A673 (cell line): ENCODE results near the gene MAGEB10.
"Not testable (repeated sequence)": the region's sequence is repeated elsewhere in the genome, so short reads cannot be mapped to it uniquely, and the experiment has no call there.

Experiments
- CTCF ChIP-seq: fragments of 300-800, 200-600 bp; sonication (generic); conservative IDR thresholded peaks from 2 replicates; pipeline ENCODE4 v1.5.1; 2017; ENCODE audit warnings: low read depth, mild to moderate bottlenecking, antibody characterized with exemption, low read length, moderate library complexity, mixed read lengths
- EZH2 ChIP-seq: fragments of 200-600 bp; sonication (generic); IDR thresholded peaks from 2 replicates; pipeline ENCODE4 v1.6.1; 2017; ENCODE audit warnings: borderline replicate concordance, low read depth, mild to moderate bottlenecking, mixed read lengths, antibody characterized with exemption, low read length; ENCODE audit not compliant: poor library complexity, severe bottlenecking

- TF ChIP-seq CTCF, EZH2: not testable (repeated sequence)
Measured at GRCh38 chrX:27808991-27809859, 1.4 kb downstream of the MAGEB10 start.
